Stimulated activated CD4-positive, alpha-beta T cell treated with anti-CD3 and anti-CD28 coated beads, Interleukin-1b, Interleukin-23, amount 100 ng/mL, for 4 hours (primary cell): ENCODE results near the gene USH1G.
"Not testable (repeated sequence)": the region's sequence is repeated elsewhere in the genome, so short reads cannot be mapped to it uniquely, and the experiment has no call there.

Source experiments
- DNase-seq, 2 donors: peaks; one replicate each; pipeline ENCODE4 v3.0.0-alpha.2; 2020; ENCODE audit warnings: low read depth in 2 of 2

Gene USH1G

GRCh38 chr17:74875155-74875976 is 47.7 kb downstream of the USH1G start:
- no peak for DNase-seq

GRCh38 chr17:74874615-74875037 is 48.4 kb downstream of the USH1G start:
- DNase-seq: no peak

- DNase-seq: no peak
Measured at GRCh38 chr17:74873874-74874614, 49.0 kb downstream of the USH1G start.

- peak; percentile 97 to 98 for DNase-seq
Measured at GRCh38 chr17:74873037-74873873, 49.8 kb downstream of the USH1G start.

- DNase-seq: no peak
Measured at GRCh38 chr17:74872313-74873036, 50.6 kb downstream of the USH1G start, which contains the start of gene FDXR. TSS of gene FDXR (minus strand) at chr17:74872994. CDS start at chr17:74872944, 50 bp downstream.

GRCh38 chr17:74871356-74872076 is 51.5 kb downstream of the USH1G start:
- DNase-seq: no peak

DNA sequence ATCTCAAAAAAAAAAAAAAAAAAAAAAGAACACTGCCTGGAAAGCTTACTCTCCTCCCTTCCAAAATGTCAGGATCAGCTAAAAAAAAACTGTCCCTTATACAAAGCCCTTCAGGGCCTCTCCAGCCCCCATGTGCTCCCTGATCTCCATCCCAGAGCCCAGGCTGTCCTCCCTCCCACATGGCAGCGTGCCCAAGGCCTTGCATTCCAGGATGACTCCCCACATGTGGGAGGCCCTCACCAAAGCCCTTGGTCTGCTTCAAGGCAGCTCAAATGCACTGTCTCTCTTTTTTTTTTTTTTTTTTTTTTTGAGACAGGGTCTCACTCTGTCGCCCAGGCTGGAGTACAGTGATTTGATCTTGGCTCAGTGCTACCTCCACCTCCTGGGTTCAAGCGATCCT is 52.5 kb downstream of the USH1G start:
- DNase-seq: no peak

DNA sequence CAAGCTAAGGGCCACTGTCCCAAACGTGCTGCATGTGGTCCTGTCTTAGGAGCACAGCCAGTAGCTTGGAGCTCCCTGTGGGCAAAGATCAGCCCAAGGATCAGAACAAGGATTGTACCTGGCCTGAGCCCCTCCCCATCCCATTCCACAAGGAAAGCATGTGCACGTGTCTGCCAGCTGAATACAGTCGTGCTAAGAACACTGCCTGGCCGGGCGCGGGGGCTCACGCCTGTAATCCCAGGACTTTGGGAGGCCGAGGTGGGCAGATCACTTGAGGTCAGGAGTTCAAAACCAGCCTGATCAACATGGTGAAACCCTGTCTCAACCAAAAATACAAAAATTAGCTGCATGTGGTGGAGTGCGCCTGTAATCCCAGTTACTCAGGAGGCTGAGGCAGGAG is 53.0 kb downstream of the USH1G start:
- DNase-seq: not testable (repeated sequence)

- no peak for DNase-seq
Measured at GRCh38 chr17:74868908-74869255, 54.2 kb downstream of the USH1G start.

DNA sequence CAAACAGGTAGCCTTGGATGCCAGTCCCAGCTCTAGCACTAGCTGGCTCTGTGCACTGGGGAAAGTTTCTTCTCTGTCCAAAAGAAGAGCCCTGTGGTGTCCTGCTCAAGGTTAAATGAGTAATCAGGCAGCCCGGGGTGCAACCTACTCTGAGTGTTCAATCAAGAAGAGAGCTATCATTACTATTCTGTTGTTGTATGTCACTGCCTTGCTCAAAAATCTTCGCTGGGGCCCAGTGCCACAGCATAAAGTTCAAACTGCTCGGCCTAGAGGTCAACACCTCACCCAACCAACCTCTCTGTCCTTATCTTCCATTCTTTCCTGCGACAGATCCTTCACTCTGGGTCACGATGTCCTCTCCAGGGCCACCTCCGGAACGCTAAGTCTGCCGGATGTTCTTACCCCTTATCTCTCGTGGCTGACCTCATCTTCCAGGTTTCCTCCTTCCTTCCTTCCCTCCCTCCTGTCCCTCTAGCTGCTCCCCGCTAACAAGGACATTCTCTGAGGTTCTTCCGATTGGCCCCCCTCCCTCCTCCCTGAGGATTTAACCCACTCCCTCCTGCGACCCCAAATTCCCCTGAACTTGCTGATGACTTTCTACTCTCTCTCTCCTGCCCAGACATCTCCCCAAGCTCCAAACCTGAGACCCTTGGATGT is 54.7 kb downstream of the USH1G start:
- no peak for DNase-seq

GRCh38 chr17:74866198-74866835 is 56.7 kb downstream of the USH1G start:
- DNase-seq: no peak
